Measurements from ENCODE around the gene EIF4B.

DNA sequence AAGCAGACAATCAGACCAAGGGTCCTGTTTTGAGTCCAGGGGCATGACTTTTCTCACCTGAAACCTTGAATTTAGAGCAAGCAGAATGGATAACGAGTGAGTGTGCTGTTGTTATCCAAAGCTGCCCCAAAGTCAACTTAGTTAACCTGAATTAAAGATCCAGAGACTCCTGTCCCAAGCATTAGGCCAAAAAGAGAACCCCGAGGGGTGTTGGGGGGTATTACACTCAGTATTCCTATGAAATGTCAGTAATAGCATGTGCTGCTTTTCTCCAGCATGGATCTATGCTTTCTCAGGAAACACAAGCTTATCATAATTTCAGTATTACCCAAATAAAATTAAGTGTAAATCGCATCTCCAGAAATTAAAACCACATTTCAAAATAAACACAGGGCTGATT lies 19.0 kb downstream of the EIF4B start:
- no peak for TF ChIP-seq EZH2 (IDR thresholded peaks at IDR 0.05; ENCODE audit: borderline replicate concordance, low read depth, low read length, poor library complexity, severe bottlenecking)
- TF ChIP-seq, protein P1, sequence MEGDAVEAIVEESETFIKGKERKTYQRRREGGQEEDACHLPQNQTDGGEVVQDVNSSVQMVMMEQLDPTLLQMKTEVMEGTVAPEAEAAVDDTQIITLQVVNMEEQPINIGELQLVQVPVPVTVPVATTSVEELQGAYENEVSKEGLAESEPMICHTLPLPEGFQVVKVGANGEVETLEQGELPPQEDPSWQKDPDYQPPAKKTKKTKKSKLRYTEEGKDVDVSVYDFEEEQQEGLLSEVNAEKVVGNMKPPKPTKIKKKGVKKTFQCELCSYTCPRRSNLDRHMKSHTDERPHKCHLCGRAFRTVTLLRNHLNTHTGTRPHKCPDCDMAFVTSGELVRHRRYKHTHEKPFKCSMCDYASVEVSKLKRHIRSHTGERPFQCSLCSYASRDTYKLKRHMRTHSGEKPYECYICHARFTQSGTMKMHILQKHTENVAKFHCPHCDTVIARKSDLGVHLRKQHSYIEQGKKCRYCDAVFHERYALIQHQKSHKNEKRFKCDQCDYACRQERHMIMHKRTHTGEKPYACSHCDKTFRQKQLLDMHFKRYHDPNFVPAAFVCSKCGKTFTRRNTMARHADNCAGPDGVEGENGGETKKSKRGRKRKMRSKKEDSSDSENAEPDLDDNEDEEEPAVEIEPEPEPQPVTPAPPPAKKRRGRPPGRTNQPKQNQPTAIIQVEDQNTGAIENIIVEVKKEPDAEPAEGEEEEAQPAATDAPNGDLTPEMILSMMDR (conservative IDR thresholded peaks at IDR 0.05; ENCODE audit: low read depth, low read length), result no peak

Measured in A673 (cell line).